ENCODE data around the gene GSTA4. TPM values are rescaled to one million over a fixed set of nuclear protein-coding genes. Genes with fewer than 3 reads are reported as not detected.
"Not testable (repeated sequence)": the region's sequence is repeated elsewhere in the genome, so short reads cannot be mapped to it uniquely, and the experiment has no call there.

The GSTA4 gene
- total and polyA plus RNA-seq, 2 donors (not counting 3 experiments of a cell fraction or from before 2014, with no cell fraction given): 15.0 to 24.6 TPM

DNA sequence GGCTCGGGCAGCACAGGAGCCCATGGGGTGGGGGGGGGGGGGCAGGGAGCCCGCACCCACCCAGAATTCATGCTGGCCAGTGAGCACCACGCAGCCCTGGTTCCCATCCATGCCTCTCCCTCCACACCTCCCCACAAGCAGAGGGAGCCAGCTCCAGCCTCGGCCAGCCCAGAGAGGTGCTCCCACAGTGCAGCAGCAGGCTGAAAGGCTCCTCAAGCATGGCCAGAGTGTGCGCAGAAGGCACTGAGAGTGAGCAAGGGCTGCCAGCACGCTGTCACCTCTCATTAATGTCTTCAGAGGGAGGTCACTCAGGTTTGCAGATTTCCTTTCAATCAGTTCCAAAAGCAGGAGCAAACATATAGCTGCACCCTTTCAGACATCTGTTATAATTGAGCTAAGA is 32.4 kb downstream of the GSTA4 start:
- dilution Hi-C loops (cut with MboI; ENCODE audit: extremely low pct_ligation_motif_present, low sequenced_read_pairs): no loop called here
- BruUV-seq (replicated peaks): no TSS peak
- Histone ChIP-seq H3K9me3 (replicated peaks; ENCODE audit: control insufficient read depth, insufficient read depth, low read length) (no peaks in the 10 kb centered on the region), H3K4me2 (ENCODE audit: insufficient read depth, low read length) (no peak overlapping the region), H3K9me1 (replicated peaks; ENCODE audit: control insufficient read depth, extremely low read depth, insufficient read depth, low read length) (no peaks in the 10 kb centered on the region), H3K4me1 (ENCODE audit: control insufficient read depth, extremely low read depth, insufficient read depth, low read length) (no peaks in the 10 kb centered on the region), H3K79me2 (ENCODE audit: control insufficient read depth, insufficient read depth, low read length) (no peaks in the 10 kb centered on the region), H2AFZ (ENCODE audit: low read depth, low read length) (no peak overlapping the region), H3K27ac (ENCODE audit: insufficient read depth, low read depth, low read length) (no peak overlapping the region), H3K36me3 (ENCODE audit: control insufficient read depth in 2 of 2, extremely low read depth in 1 of 2, insufficient read depth in 2 of 2, low read length in 2 of 2) (no peaks in the 10 kb centered on the region), H3K4me3 (replicated peaks in 1 of 3; ENCODE audit: insufficient read depth in 1 of 3, low read depth in 1 of 3, low read length in 3 of 3) (no peak overlapping the region), H3K9ac (replicated peaks; ENCODE audit: extremely low read depth, insufficient read depth, low read length) (no peak overlapping the region), H3K27me3 (ENCODE audit: control insufficient read depth in 2 of 2, insufficient read depth in 2 of 2, low read length in 2 of 2) (no peaks in the 10 kb centered on the region), H4K20me1 (replicated peaks; ENCODE audit: control insufficient read depth, extremely low read depth, insufficient read depth, low read length) (no peaks in the 10 kb centered on the region)
- no peak for FAIRE-seq
- ChIA-PET CTCF (interaction anchor here (1.0 kb wide), 1 partner anchor 20 kb away, joined by 3 read pairs; no protein-coding TSS in a partner anchor), POLR2A (no interaction called here)
- no peak for DNase-seq (ENCODE audit: low read depth, low spot score)
- no peak for TF ChIP-seq POLR2AphosphoS5 (IDR thresholded peaks at IDR 0.05; ENCODE audit: insufficient read depth, low read depth, low read length)
- TF ChIP-seq EZH2 (IDR thresholded peaks at IDR 0.05; ENCODE audit: borderline replicate concordance, low read depth, low read length, severe bottlenecking): no peak
- TF ChIP-seq CTCF (IDR thresholded peaks at IDR 0.05; ENCODE audit: extremely low read depth in 1 of 2, insufficient read depth in 1 of 2, low read depth in 1 of 2, low read length in 2 of 2): no peak
- TF ChIP-seq MAX (IDR thresholded peaks at IDR 0.05; ENCODE audit: insufficient read depth, insufficient read length): no peak
- no peak for TF ChIP-seq POLR2A (IDR thresholded peaks at IDR 0.05; ENCODE audit: low read depth, low read length)
- no peak for TF ChIP-seq MYC (IDR thresholded peaks at IDR 0.05; ENCODE audit: low read depth, low read length)
- TF ChIP-seq JUN (IDR thresholded peaks at IDR 0.05; ENCODE audit: borderline replicate concordance, insufficient read depth, insufficient read length, low read depth): no peak
- TF ChIP-seq FOS (IDR thresholded peaks at IDR 0.05; ENCODE audit: borderline replicate concordance, insufficient read depth, low read length): no peak
- intact Hi-C loops (cut with micrococcal nuclease): no loop called here

GRCh38 chr6:52961022-52961421 is 34.1 kb downstream of the GSTA4 start:
- FAIRE-seq; BruUV-seq (replicated peaks); H3K79me2 ChIP-seq (ENCODE audit: control insufficient read depth, insufficient read depth, low read length); H2AFZ ChIP-seq (ENCODE audit: low read depth, low read length); H3K27me3 ChIP-seq (ENCODE audit: control insufficient read depth in 2 of 2, insufficient read depth in 2 of 2, low read length in 2 of 2); CTCF ChIA-PET; intact Hi-C loops (cut with micrococcal nuclease); H3K9me1 ChIP-seq (replicated peaks; ENCODE audit: control insufficient read depth, extremely low read depth, insufficient read depth, low read length); dilution Hi-C loops (cut with MboI; ENCODE audit: extremely low pct_ligation_motif_present, low sequenced_read_pairs); H3K36me3 ChIP-seq (ENCODE audit: control insufficient read depth in 2 of 2, extremely low read depth in 1 of 2, insufficient read depth in 2 of 2, low read length in 2 of 2); POLR2A ChIA-PET; H4K20me1 ChIP-seq (replicated peaks; ENCODE audit: control insufficient read depth, extremely low read depth, insufficient read depth, low read length); H3K4me1 ChIP-seq (ENCODE audit: control insufficient read depth, extremely low read depth, insufficient read depth, low read length); H3K4me3 ChIP-seq (replicated peaks in 1 of 3; ENCODE audit: insufficient read depth in 1 of 3, low read depth in 1 of 3, low read length in 3 of 3); H3K9me3 ChIP-seq (replicated peaks; ENCODE audit: control insufficient read depth, insufficient read depth, low read length); H3K9ac ChIP-seq (replicated peaks; ENCODE audit: extremely low read depth, insufficient read depth, low read length); DNase-seq (ENCODE audit: low read depth, low spot score); H3K4me2 ChIP-seq (ENCODE audit: insufficient read depth, low read length); H3K27ac ChIP-seq (ENCODE audit: insufficient read depth, low read depth, low read length): not testable (repeated sequence)

GRCh38 chr6:52960211-52960610 is 34.9 kb downstream of the GSTA4 start:
- H4K20me1 ChIP-seq (replicated peaks; ENCODE audit: control insufficient read depth, extremely low read depth, insufficient read depth, low read length); H3K9ac ChIP-seq (replicated peaks; ENCODE audit: extremely low read depth, insufficient read depth, low read length); H3K9me3 ChIP-seq (replicated peaks; ENCODE audit: control insufficient read depth, insufficient read depth, low read length); DNase-seq (ENCODE audit: low read depth, low spot score); POLR2A ChIA-PET; intact Hi-C loops (cut with micrococcal nuclease); H3K9me1 ChIP-seq (replicated peaks; ENCODE audit: control insufficient read depth, extremely low read depth, insufficient read depth, low read length); H3K79me2 ChIP-seq (ENCODE audit: control insufficient read depth, insufficient read depth, low read length); H2AFZ ChIP-seq (ENCODE audit: low read depth, low read length); BruUV-seq (replicated peaks); H3K36me3 ChIP-seq (ENCODE audit: control insufficient read depth in 2 of 2, extremely low read depth in 1 of 2, insufficient read depth in 2 of 2, low read length in 2 of 2); FAIRE-seq; CTCF ChIA-PET; H3K27ac ChIP-seq (ENCODE audit: insufficient read depth, low read depth, low read length); H3K4me3 ChIP-seq (replicated peaks in 1 of 3; ENCODE audit: insufficient read depth in 1 of 3, low read depth in 1 of 3, low read length in 3 of 3); dilution Hi-C loops (cut with MboI; ENCODE audit: extremely low pct_ligation_motif_present, low sequenced_read_pairs); H3K4me2 ChIP-seq (ENCODE audit: insufficient read depth, low read length); H3K4me1 ChIP-seq (ENCODE audit: control insufficient read depth, extremely low read depth, insufficient read depth, low read length); H3K27me3 ChIP-seq (ENCODE audit: control insufficient read depth in 2 of 2, insufficient read depth in 2 of 2, low read length in 2 of 2): not testable (repeated sequence)

Measured in endothelial cell of umbilical vein (primary cell).